ENCODE data around the gene PYCR2.

The PYCR2 gene

DNA sequence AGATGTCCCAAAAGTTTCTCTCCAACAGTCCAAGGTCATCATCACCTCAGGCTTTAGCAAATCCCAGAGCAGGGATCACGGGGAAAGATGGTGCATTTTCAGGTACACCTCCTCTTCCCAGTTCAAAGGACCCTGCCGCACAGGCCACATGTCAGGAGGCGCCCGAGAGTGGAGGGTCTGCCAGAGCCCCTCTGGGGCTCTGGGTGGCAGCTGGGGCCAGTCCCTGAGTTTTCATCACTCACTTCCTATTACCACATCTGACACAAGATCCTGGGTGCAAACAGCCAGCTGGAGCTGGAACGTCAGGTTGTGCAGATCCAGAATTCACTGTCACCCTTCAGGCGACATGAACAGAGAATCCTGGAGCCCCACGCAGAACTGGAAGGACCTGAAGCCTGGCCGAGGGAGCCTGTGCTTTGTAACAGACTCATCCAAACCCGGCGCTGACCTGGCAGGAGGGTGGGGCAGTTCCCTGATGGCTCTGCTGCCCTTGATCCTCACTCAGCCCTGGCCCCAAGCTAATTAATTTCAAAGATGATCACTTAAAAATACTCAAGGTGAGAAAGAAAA is 50.7 kb downstream of the PYCR2 start:
- no peak for DNase-seq

DNA sequence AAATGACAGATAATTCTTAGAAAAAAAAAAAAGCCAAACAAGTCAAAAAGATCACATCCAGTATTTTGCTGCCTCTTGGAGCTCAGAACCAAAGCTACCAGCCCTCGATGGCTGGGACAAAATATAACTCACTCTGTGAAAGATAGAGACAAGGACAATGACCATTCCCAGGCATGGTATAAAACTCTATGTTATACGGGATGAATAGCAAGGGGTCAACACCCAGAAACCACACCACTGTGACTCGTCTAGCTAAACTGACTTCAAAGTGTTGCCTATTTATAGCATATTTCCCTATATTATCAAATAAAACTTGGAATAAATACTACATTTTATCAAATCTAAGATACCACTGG is 52.0 kb downstream of the PYCR2 start:
- no peak for DNase-seq

DNA sequence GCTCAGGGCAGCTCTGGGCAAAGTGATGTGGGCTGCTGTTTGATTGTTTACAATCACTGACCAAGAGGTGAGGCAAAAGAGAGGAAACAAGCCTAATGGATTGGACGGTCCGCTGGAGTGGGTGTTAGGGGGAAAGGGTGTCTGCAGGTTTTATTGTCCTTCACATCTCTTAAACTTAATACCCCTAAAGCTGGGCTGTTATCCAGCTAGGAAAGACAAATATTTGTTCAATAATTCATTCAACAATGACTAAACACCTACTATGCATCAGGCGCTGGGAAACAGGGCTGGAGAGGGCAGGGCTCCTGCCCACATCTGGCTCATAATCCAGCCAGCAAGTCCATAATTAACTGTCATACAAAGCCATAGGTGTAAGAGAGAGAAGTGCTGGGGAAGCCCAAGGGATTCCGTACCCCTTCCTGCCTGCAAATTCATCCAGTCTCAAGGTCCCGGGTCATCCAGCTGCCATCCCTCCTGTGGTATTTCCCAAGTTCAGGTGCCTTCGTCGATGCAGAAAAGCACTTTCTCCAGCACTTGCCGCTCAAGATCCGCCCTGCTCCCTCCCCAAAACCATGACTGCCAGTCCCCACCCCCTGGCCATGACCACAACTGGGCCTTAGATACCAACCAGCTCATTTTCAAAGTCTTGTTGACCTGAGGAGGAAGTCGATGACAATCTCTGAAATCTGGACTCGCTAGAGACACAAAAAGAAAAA is 52.5 kb downstream of the PYCR2 start:
- DNase-seq, result peak; percentile 24

DNA sequence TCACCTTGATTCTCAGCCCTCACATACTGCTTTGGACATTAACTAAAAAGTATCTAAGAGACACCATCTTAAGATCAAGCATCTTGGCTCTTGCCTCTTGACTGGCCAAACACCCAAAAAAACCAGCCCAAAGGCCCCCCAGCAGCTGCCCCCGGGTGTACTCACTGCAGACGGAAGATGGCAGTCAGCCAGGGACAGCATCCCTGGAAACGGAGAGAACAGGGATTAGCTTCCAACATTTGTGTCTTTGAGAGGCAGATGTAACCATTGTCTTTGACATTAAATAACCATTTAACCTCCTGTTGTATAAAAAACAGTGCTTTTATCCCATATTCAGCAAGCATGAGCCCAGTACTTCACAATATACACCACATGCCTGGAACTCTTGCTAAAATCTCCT is 53.1 kb downstream of the PYCR2 start:
- DNase-seq, result no peak
